ENCODE results near the gene CYFIP2. TPM values are rescaled to one million over a fixed set of nuclear protein-coding genes. Genes with fewer than 3 reads are reported as not detected.

Gene CYFIP2
- total RNA-seq, 3 donors from 2014 or later, result 24.8 to 28.6 (median 25.8) TPM

- DNase-seq (no peak), ATAC-seq (no peak)
- H3K36me3 ChIP-seq (ENCODE audit: low read depth), result no peaks in the 10 kb centered on the region
- H3K4me3 ChIP-seq, result no peak overlapping the region
- TF ChIP-seq, protein P1, sequence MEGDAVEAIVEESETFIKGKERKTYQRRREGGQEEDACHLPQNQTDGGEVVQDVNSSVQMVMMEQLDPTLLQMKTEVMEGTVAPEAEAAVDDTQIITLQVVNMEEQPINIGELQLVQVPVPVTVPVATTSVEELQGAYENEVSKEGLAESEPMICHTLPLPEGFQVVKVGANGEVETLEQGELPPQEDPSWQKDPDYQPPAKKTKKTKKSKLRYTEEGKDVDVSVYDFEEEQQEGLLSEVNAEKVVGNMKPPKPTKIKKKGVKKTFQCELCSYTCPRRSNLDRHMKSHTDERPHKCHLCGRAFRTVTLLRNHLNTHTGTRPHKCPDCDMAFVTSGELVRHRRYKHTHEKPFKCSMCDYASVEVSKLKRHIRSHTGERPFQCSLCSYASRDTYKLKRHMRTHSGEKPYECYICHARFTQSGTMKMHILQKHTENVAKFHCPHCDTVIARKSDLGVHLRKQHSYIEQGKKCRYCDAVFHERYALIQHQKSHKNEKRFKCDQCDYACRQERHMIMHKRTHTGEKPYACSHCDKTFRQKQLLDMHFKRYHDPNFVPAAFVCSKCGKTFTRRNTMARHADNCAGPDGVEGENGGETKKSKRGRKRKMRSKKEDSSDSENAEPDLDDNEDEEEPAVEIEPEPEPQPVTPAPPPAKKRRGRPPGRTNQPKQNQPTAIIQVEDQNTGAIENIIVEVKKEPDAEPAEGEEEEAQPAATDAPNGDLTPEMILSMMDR (IDR thresholded peaks at IDR 0.05), result no peak
- H3K9me3 ChIP-seq, result no peaks in the 10 kb centered on the region
- intact Hi-C loops (cut with DNase I, micrococcal nuclease), result no loop called here
- H3K4me1 ChIP-seq (ENCODE audit: low read depth), result no peaks in the 10 kb centered on the region
Observed at GRCh38 chr5:157290156-157290980, 24.4 kb downstream of the CYFIP2 start.

DNA sequence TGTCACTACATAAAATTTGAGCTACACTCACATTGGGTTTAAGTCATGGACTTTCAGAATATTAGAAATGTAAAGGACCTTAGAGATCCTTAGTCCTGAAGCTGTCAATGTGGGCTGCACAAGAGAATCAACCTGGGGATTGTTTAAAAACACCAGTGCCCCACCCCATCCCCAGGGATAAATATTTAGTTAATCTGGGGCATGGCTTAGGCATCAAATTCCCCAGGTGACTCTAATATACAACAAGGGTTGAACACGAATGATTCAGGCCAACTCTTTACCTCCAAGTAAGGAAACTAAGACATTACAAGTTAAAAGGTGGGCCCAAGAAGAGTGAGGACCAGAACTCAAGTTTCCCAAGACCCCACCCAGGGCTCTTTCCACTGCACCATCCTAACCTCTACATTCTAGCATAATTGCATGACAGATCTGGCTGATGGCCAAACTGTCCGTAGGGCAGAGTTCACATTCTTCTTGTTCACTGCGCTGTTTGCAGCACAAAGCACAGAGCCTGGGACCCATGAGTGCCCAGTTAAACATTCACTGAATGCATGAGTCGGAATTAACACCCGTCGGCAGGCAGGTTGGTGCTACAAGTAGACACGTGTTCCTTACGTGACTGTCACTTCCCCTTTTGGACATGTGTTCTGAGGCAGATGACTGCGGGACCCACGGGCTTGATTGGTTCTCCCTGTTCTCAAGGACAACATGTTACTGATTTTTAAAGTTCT is 25.2 kb downstream of the CYFIP2 start:
- Histone ChIP-seq H3K4me1 (ENCODE audit: low read depth) (no peaks in the 10 kb centered on the region), H3K9me3 (no peaks in the 10 kb centered on the region), H3K4me3 (no peak overlapping the region), H3K36me3 (ENCODE audit: low read depth) (no peaks in the 10 kb centered on the region)
- DNase-seq, result peak; percentile 66 to 73 (median 71)
- TF ChIP-seq, protein P1 (IDR thresholded peaks at IDR 0.05), result no peak
- intact Hi-C loops (cut with DNase I, micrococcal nuclease), result no loop called here
- peak; percentile 97 for ATAC-seq

- TF ChIP-seq, protein P1 (IDR thresholded peaks at IDR 0.05), result no peak
- Histone ChIP-seq H3K4me1 (ENCODE audit: low read depth) (no peaks in the 10 kb centered on the region), H3K36me3 (ENCODE audit: low read depth) (no peaks in the 10 kb centered on the region), H3K4me3 (no peak overlapping the region), H3K9me3 (no peaks in the 10 kb centered on the region)
- no peak for ATAC-seq
- DNase-seq, result no peak
- intact Hi-C loops (cut with DNase I, micrococcal nuclease), result no loop called here
Observed at GRCh38 chr5:157292599-157292998, 26.7 kb downstream of the CYFIP2 start.

- H3K4me3 ChIP-seq, result no peak overlapping the region
- ATAC-seq (no peak), DNase-seq (no peak)
- intact Hi-C loops (cut with DNase I, micrococcal nuclease), result no loop called here
- H3K9me3 ChIP-seq, result no peaks in the 10 kb centered on the region
- TF ChIP-seq, protein P1 (IDR thresholded peaks at IDR 0.05), result no peak
- no peaks in the 10 kb centered on the region for H3K4me1 ChIP-seq (ENCODE audit: low read depth)
- no peaks in the 10 kb centered on the region for H3K36me3 ChIP-seq (ENCODE audit: low read depth)
Observed at GRCh38 chr5:157294407-157295091, 28.6 kb downstream of the CYFIP2 start.

GRCh38 chr5:157295247-157295646 is 29.3 kb downstream of the CYFIP2 start:
- ATAC-seq (peak; percentile 39), DNase-seq (no peak)
- Histone ChIP-seq H3K36me3 (ENCODE audit: low read depth) (no peaks in the 10 kb centered on the region), H3K9me3 (no peaks in the 10 kb centered on the region), H3K4me1 (ENCODE audit: low read depth) (no peaks in the 10 kb centered on the region), H3K4me3 (no peak overlapping the region)
- intact Hi-C loops (cut with DNase I, micrococcal nuclease), result no loop called here
- TF ChIP-seq, protein P1 (IDR thresholded peaks at IDR 0.05), result no peak

Measured in mucosa of descending colon (tissue), 3 donors.